ENCODE data around the gene ABCC5. TPM values are rescaled to one million over a fixed set of nuclear protein-coding genes. Genes with fewer than 3 reads are reported as not detected.

ABCC5 gene
- total RNA-seq, 1 experiment from 2014 or later = 37.6 TPM

DNA sequence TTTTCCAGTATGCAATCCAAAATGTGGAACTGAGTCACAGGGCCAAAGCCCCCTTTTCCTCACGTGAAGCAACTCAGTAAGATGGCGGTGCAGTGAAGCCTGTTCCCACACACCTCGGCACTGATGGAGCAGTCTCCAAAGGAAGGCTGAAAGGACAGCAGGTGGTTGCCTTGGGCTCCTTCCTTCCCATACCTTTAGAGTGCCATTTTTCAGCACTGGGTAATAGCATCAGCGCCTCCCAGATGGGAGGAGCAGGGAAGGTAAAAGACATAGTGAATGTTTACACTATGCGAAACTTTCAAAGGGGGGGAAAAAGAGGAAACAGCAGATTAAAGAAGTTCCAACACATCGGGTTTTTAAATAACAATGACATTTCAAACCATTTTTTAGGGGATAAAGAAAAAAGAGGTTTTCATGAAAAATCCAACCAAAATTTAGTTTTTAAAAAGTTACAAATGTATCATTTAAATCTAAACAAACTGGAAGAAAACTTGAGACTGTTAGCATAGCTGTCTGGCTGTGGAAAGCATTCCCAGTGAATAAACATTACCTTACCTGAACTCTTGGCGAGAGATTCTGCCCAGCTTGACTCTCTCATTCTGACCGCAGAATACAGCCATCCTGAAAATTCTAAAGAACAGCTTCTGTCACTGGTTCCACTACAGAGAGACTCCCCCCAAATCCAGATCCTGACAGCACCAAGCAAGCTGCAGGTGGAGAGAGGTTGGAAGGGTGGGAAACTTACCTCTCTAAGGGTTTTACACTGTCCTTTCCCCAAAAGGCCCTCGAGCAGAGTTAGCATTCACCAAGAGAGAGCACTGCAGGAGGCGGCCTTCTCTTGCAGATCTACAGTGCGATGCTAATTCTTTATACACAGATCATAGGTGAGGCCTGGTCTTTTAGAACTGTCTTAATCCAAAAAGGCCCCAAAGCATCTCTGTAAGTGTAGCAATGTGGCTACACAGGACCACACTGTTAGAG, 32.6 kb downstream of the ABCC5 start:
- H3K56ac ChIP-seq (ENCODE audit: insufficient read length, low read depth, low read length) = no peak overlapping the region
- Mint-ChIP-seq H3K9me3 (no peaks in the 10 kb centered on the region), H3K4me1 (peaks cover 20 to 21% of the 10 kb centered on the region in 2 experiments), H3K4me3 (no peak overlapping the region; a peak in 1 of 5 replicates), H3K27me3 (ENCODE audit: low read depth) (no peaks in the 10 kb centered on the region), H3K27ac (peak overlapping the region; percentile 47 to 89 (median 66); a peak in 3 of 7 replicates), H3K36me3 (ENCODE audit: insufficient read depth in 1 of 3, low read depth in 3 of 3) (peaks cover 16 to 56% (median 44%) of the 10 kb centered on the region in 3 experiments; a peak in 6 of 7 replicates)
- no peaks in the 10 kb centered on the region for H4K20me1 ChIP-seq (ENCODE audit: control insufficient read depth, insufficient read depth, insufficient read length)
- WGBS (ENCODE audit: extremely low coverage, insufficient read length, low lambda C conversion rate) = no CpG with 5 or more reads among the region's 11 CpGs
- no peak overlapping the region for H2BK15ac ChIP-seq (ENCODE audit: low read depth, low read length)
- no peak overlapping the region for H4K91ac ChIP-seq (ENCODE audit: insufficient read length, low read depth, low read length)
- TF ChIP-seq, protein P1, sequence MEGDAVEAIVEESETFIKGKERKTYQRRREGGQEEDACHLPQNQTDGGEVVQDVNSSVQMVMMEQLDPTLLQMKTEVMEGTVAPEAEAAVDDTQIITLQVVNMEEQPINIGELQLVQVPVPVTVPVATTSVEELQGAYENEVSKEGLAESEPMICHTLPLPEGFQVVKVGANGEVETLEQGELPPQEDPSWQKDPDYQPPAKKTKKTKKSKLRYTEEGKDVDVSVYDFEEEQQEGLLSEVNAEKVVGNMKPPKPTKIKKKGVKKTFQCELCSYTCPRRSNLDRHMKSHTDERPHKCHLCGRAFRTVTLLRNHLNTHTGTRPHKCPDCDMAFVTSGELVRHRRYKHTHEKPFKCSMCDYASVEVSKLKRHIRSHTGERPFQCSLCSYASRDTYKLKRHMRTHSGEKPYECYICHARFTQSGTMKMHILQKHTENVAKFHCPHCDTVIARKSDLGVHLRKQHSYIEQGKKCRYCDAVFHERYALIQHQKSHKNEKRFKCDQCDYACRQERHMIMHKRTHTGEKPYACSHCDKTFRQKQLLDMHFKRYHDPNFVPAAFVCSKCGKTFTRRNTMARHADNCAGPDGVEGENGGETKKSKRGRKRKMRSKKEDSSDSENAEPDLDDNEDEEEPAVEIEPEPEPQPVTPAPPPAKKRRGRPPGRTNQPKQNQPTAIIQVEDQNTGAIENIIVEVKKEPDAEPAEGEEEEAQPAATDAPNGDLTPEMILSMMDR (conservative IDR thresholded peaks at IDR 0.05) = no peak
- no peaks in the 10 kb centered on the region for H3K23me2 ChIP-seq (ENCODE audit: insufficient read length, low read depth, low read length, poor library complexity, severe bottlenecking)
- no peak overlapping the region for H2AK5ac ChIP-seq (ENCODE audit: insufficient read length, low read length)
- H3K4me1 ChIP-seq (ENCODE audit: insufficient read depth, low read length) = peaks cover 8% of the 10 kb centered on the region; the same call in 1 of the 2 replicates
- DNase-seq = peak; percentile 44
- no peak overlapping the region for H3K4me2 ChIP-seq (ENCODE audit: insufficient read depth, insufficient read length, low read length)
- H3K27me3 ChIP-seq (ENCODE audit: insufficient read depth, low read length) = no peaks in the 10 kb centered on the region
- H2BK20ac ChIP-seq (ENCODE audit: low read depth, low read length, poor library complexity, severe bottlenecking) = no peak overlapping the region
- no peak overlapping the region for H3K14ac ChIP-seq (ENCODE audit: insufficient read depth, low read length)
- H3K79me2 ChIP-seq (ENCODE audit: insufficient read depth, low read length) = no peaks in the 10 kb centered on the region
- H3K18ac ChIP-seq (ENCODE audit: insufficient read length, low read depth, low read length) = no peak overlapping the region
- H2AFZ ChIP-seq (ENCODE audit: low read length) = no peak overlapping the region
- H2BK5ac ChIP-seq (ENCODE audit: insufficient read length, low read length) = no peak overlapping the region
- H2BK120ac ChIP-seq (ENCODE audit: low read depth, low read length, poor library complexity, severe bottlenecking) = no peak overlapping the region
- no peak overlapping the region for H3K27ac ChIP-seq (ENCODE audit: insufficient read length, low read depth, low read length)
- no peak overlapping the region for H3K4ac ChIP-seq (ENCODE audit: low read depth, low read length)
- no peak overlapping the region for H3K9ac ChIP-seq (ENCODE audit: extremely low read depth, insufficient read length, low read length)
- no peaks in the 10 kb centered on the region for H3K9me3 ChIP-seq (ENCODE audit: control insufficient read depth, low read depth, low read length)
- no peak overlapping the region for H4K8ac ChIP-seq (replicated peaks; ENCODE audit: insufficient read length, low read depth, low read length)
- H2BK12ac ChIP-seq (ENCODE audit: insufficient read length, low read depth, low read length) = no peak overlapping the region
- no peak overlapping the region for H4K5ac ChIP-seq (ENCODE audit: insufficient read length, low read depth, low read length)
- H3K23ac ChIP-seq (ENCODE audit: insufficient read length, low read depth, low read length) = no peak overlapping the region
- H3K79me1 ChIP-seq (ENCODE audit: insufficient read depth, low read depth, low read length, poor library complexity, severe bottlenecking) = no peaks in the 10 kb centered on the region
- H3T11ph ChIP-seq (ENCODE audit: low read length) = no peak overlapping the region
